Right atrium auricular region (tissue), 2 donors: Measurements from ENCODE around the gene ITGB1. TPM values are rescaled to one million over a fixed set of nuclear protein-coding genes. Genes with fewer than 3 reads are reported as not detected.
A peak's percentile ranks its signal among the peaks of the same experiment; 100 is the strongest.

Experiments used
- DNase-seq: peaks from one replicate; pipeline ENCODE4 v3.0.0-alpha.2; 2019; ENCODE audit warnings: low spot score
- H3K27ac ChIP-seq, 2 donors: fragments of 200-600 bp; sonication (generic); 1 replicate in 1 of 2; 2 replicates in 1 of 2; pipeline ENCODE4 v1.5.1; 2016 to 2019
- H3K27me3 ChIP-seq, 2 donors: fragments of 200-600 bp; sonication (generic); one replicate each; pipeline versions ENCODE4 v1.5.1 to v1.6.0; 2017 to 2019
- H3K36me3 ChIP-seq: fragments of 200-600 bp; sonication (generic); one replicate; pipeline ENCODE4 v1.5.1; 2016
- H3K4me1 ChIP-seq, 2 donors: fragments of 200-600 bp; sonication (generic); one replicate each; pipeline versions ENCODE4 v1.5.1 to v1.6.0; 2017 to 2019
- H3K4me3 ChIP-seq, 2 donors: fragments of 200-600 bp; sonication (generic); 1 replicate in 1 of 2; 2 replicates in 1 of 2; pipeline ENCODE4 v1.5.1; 2017 to 2019; ENCODE audit warnings: mild to moderate bottlenecking in 1 of 2, moderate library complexity in 1 of 2
- H3K9me3 ChIP-seq, 2 donors: fragments of 200-600 bp; sonication (generic); one replicate each; pipeline ENCODE4 v1.5.1; 2019
- total RNA-seq, 2 donors: library from RNA; depleted of rRNA; stranded (reverse); fragments of >200 nt; gene quantifications; one replicate each; pipeline ENCODE4 v1.1.0, GENCODE V29; 2016
- TF ChIP-seq, protein P1 (sequence below), 2 donors: fragments of 200-600 bp; sonication (generic); IDR thresholded peaks; one replicate each; pipeline ENCODE4 v1.5.1; 2019; ENCODE audit warnings: antibody characterized with exemption in 2 of 2

Gene ITGB1
- total RNA-seq, 2 donors from 2014 or later = 454 to 1,054 TPM

DNA sequence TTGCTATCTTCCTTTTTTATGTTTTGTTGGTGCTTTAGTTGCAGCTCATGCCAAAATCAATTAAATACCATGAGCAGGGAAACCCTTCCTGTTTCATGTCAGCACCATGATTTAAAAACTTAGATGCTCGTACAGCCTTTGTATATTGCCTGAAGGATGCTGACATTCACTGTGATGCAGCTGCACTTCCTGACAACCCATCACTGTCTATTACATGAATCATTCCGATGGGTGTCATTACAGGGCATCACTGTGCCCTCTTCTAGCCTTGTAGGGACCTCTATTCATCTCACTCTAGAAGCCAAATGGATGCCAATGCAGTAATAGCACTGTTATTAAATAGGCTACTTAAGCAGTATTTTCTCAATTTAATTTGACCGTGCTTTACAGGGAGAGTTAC is 18.3 kb upstream of the ITGB1 start:
- H3K4me1 ChIP-seq = peaks cover 0 to 23% of the 10 kb centered on the region in 2 donors
- no peaks in the 10 kb centered on the region for H3K36me3 ChIP-seq
- no peak overlapping the region for H3K4me3 ChIP-seq
- TF ChIP-seq, protein P1, sequence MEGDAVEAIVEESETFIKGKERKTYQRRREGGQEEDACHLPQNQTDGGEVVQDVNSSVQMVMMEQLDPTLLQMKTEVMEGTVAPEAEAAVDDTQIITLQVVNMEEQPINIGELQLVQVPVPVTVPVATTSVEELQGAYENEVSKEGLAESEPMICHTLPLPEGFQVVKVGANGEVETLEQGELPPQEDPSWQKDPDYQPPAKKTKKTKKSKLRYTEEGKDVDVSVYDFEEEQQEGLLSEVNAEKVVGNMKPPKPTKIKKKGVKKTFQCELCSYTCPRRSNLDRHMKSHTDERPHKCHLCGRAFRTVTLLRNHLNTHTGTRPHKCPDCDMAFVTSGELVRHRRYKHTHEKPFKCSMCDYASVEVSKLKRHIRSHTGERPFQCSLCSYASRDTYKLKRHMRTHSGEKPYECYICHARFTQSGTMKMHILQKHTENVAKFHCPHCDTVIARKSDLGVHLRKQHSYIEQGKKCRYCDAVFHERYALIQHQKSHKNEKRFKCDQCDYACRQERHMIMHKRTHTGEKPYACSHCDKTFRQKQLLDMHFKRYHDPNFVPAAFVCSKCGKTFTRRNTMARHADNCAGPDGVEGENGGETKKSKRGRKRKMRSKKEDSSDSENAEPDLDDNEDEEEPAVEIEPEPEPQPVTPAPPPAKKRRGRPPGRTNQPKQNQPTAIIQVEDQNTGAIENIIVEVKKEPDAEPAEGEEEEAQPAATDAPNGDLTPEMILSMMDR (IDR thresholded peaks at IDR 0.05) = no peak
- DNase-seq = no peak
- no peaks in the 10 kb centered on the region for H3K27me3 ChIP-seq
- no peak overlapping the region for H3K27ac ChIP-seq
- no peaks in the 10 kb centered on the region for H3K9me3 ChIP-seq

DNA sequence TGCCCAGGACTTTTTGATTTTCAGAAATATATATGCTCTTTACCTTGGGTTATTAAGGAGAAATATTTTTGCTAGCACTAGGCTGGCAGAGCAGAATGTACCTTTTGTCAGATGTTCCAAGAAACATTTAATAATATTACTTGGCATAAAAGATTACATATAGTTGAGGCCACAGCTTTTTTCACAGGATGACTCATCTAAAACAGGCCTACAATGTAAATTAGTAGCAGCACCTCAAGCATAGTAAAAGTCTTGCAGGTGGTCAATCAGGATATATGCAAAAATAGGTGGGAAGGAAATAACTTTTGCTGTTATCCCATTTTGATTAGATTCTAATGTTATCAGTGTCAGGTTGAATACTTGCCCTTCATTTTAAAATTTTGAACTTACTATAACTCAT is 14.9 kb upstream of the ITGB1 start:
- Histone ChIP-seq H3K36me3 (no peaks in the 10 kb centered on the region), H3K4me1 (peaks cover 0 to 12% of the 10 kb centered on the region in 2 donors), H3K27me3 (no peaks in the 10 kb centered on the region), H3K9me3 (no peaks in the 10 kb centered on the region), H3K27ac (no peak overlapping the region), H3K4me3 (no peak overlapping the region)
- no peak for DNase-seq
- TF ChIP-seq, protein P1 (IDR thresholded peaks at IDR 0.05) = no peak

DNA sequence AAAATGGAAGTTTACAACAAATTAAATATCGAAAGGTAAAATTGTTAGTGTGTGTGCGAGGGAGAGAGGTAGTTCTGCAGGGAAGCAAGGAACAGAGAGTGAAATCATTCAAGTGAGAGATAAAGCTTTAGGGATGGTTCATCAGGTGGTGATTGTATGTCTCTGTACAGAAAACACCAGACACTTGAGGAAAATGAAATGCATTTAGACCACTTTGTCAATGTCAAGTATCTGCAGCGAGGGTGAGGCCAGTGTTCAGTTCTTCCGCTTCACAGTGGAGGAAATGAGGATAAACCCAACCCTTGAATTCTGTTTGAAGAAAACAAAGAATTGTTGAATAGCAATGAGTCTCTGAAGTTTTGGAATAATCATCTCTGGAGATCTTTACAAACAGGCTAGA is 14.4 kb upstream of the ITGB1 start:
- TF ChIP-seq, protein P1 (IDR thresholded peaks at IDR 0.05) = no peak
- Histone ChIP-seq H3K27ac (no peak overlapping the region), H3K27me3 (no peaks in the 10 kb centered on the region), H3K4me1 (peaks cover 0 to 12% of the 10 kb centered on the region in 2 donors), H3K9me3 (no peaks in the 10 kb centered on the region), H3K4me3 (no peak overlapping the region), H3K36me3 (no peaks in the 10 kb centered on the region)
- DNase-seq = no peak

DNA sequence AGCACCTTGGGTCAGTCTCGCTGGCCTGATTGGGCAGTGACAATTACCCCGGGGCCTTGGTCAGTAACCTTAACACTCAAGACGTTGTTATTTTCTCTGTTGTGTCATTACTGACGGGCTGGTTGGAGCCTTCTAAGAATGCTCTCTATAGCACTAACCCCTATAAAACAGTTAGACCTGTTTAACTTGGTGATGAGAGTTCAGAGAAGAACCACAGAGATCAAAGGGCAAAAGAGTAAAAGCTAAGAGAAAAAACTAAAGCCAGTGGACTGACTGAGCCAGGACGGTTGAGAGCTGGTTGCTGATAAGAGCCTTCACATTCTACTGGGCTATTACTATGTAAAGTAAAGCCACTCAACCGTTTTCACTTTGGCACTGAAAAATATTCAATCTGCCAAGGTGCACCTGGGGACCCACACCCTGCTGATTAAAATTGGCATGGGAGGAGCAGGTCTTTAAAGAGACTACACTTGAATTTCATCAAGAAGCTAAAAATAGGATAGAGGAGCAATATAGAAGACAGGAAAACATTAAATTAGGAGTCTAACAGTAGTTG is 13.6 kb upstream of the ITGB1 start:
- Histone ChIP-seq H3K4me3 (no peak overlapping the region), H3K27me3 (no peaks in the 10 kb centered on the region), H3K27ac (peak overlapping the region in 1 of 2 donors; percentile 35), H3K9me3 (no peaks in the 10 kb centered on the region), H3K4me1 (peaks cover 0 to 12% of the 10 kb centered on the region in 2 donors), H3K36me3 (no peaks in the 10 kb centered on the region)
- TF ChIP-seq, protein P1 (IDR thresholded peaks at IDR 0.05) = no peak
- no peak for DNase-seq

DNA sequence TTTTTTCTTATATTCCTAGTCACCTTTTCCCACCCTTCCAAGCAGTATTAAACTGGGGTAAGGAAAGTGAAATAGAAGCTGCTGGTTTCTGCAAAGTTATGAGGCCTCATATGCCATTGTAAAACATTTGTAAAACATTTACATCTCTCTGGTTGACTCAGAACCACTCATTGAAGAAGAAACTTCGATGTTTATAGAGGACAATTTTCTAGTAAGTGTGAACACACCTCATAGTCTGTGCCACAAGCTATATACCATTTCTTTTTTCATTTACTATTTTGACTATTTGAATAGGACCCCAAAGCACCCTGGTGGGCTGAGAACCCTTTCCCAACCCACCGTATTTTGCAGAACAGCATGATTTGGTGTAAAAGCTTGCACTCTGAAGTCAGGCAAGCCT is 12.9 kb upstream of the ITGB1 start:
- Histone ChIP-seq H3K27ac (no peak overlapping the region), H3K4me1 (peaks cover 0 to 12% of the 10 kb centered on the region in 2 donors), H3K4me3 (no peak overlapping the region), H3K36me3 (no peaks in the 10 kb centered on the region), H3K27me3 (no peaks in the 10 kb centered on the region), H3K9me3 (no peaks in the 10 kb centered on the region)
- TF ChIP-seq, protein P1 (IDR thresholded peaks at IDR 0.05) = no peak
- DNase-seq = no peak

DNA sequence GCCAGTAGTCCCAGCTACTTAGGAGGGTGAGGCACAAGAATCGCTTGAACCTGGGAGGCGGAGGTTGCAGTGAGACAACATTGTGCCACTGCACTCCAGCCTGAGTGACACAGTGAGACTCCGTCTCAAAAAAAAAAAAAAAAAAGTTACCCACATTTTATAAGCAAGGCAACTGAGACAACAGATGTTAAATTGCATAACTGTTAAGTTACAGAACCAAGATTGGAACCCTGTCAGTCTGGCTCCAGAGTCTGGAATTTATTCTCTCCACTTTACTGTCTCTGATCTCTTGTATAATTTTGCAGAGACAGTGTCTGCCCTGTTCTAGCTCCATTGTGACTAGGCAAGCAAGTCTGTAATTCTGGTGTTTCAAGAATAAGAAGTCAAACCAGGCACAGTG is 6.2 kb upstream of the ITGB1 start:
- no peak for DNase-seq
- H3K4me3 ChIP-seq = no peak overlapping the region
- H3K4me1 ChIP-seq = peaks cover 0 to 37% of the 10 kb centered on the region in 2 donors
- peak overlapping the region; percentile 79 to 98 for H3K27ac ChIP-seq
- H3K9me3 ChIP-seq = no peaks in the 10 kb centered on the region
- no peaks in the 10 kb centered on the region for H3K27me3 ChIP-seq
- no peaks in the 10 kb centered on the region for H3K36me3 ChIP-seq
- TF ChIP-seq, protein P1 (IDR thresholded peaks at IDR 0.05) = no peak
